Measurements from ENCODE around the gene ARHGAP31.
A peak's percentile ranks its signal among the peaks of the same experiment; 100 is the strongest.

The ARHGAP31 gene

GRCh38 chr3:119375510-119375909, 81.3 kb downstream of the ARHGAP31 start:
- no peak for TF ChIP-seq CTCF (IDR thresholded peaks at IDR 0.05; ENCODE audit: extremely low read depth, missing control alignments)
- no peak for DNase-seq (ENCODE audit: low spot score)

- no peak for DNase-seq (ENCODE audit: low spot score)
- TF ChIP-seq CTCF (IDR thresholded peaks at IDR 0.05; ENCODE audit: extremely low read depth, missing control alignments) = no peak
Measured at GRCh38 chr3:119376758-119377157, 82.6 kb downstream of the ARHGAP31 start.

GRCh38 chr3:119378259-119378803, 84.1 kb downstream of the ARHGAP31 start:
- DNase-seq (ENCODE audit: low spot score) = no peak
- TF ChIP-seq CTCF (IDR thresholded peaks at IDR 0.05; ENCODE audit: extremely low read depth, missing control alignments) = no peak

GRCh38 chr3:119380697-119381096, 86.5 kb downstream of the ARHGAP31 start:
- TF ChIP-seq CTCF (IDR thresholded peaks at IDR 0.05; ENCODE audit: extremely low read depth, missing control alignments) = no peak
- DNase-seq (ENCODE audit: low spot score) = no peak

GRCh38 chr3:119382134-119382533, 88.0 kb downstream of the ARHGAP31 start:
- TF ChIP-seq CTCF (IDR thresholded peaks at IDR 0.05; ENCODE audit: extremely low read depth, missing control alignments) = no peak

GRCh38 chr3:119388577-119388976, 94.4 kb downstream of the ARHGAP31 start:
- no peak for DNase-seq (ENCODE audit: low spot score)
- TF ChIP-seq CTCF (IDR thresholded peaks at IDR 0.05; ENCODE audit: extremely low read depth, missing control alignments) = no peak

More at GRCh38 chr3:119382134-119382533, 88.0 kb downstream of the ARHGAP31 start:
- no peak for DNase-seq (ENCODE audit: low spot score)

- DNase-seq (ENCODE audit: low spot score) = peak; percentile 24
- no peak for TF ChIP-seq CTCF (IDR thresholded peaks at IDR 0.05; ENCODE audit: extremely low read depth, missing control alignments)
Measured at GRCh38 chr3:119395923-119396358, 101.8 kb downstream of the ARHGAP31 start.

All from GM20000 (cell line).